ENCODE measurements around the gene DERA.

DNA sequence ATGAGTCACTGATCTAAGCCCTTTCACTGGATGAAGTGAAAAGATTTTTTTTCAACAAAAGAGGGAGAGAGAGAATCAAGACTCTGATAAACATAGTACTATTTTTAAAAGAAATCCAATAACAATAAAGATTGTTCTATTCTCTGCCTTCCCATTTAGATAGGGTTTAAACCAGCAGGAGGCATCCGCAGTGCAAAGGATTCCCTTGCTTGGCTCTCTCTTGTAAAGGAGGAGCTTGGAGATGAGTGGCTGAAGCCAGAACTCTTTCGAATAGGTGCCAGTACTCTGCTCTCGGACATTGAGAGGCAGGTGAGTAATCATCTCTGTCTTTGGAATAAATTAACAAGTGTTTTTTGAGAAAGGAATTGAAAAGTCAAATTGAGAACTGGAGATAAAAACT is 124.9 kb downstream of the DERA start:
- TF ChIP-seq EZH2 (IDR thresholded peaks at IDR 0.05; ENCODE audit: borderline replicate concordance, low read length) (no peak), CTCF (conservative IDR thresholded peaks at IDR 0.05 in 1 of 2, IDR thresholded peaks at IDR 0.05 in 1 of 2; ENCODE audit: extremely low read depth in 1 of 2, insufficient read depth in 1 of 2, low read depth in 1 of 2, low read length in 2 of 2) (no peak)

All from mammary epithelial cell (primary cell).